Keratinocyte (primary cell): Measurements from ENCODE around the gene GOLGA7B. TPM values are rescaled to one million over a fixed set of nuclear protein-coding genes. Genes with fewer than 3 reads are reported as not detected.

ENCODE experiments used
- DNase-seq: peaks from one replicate; pipeline ENCODE4 v3.0.0-alpha.2; 2011; ENCODE audit warnings: low read depth, missing footprints, low spot score
- FAIRE-seq: peaks from 2 replicates; lab custom pipeline; 2011; peaks lifted over from hg19 to GRCh38; lab: Jason Lieb, UNC
- H2AFZ ChIP-seq: 2 replicates; pipeline ENCODE4 v1.6.0; 2012; ENCODE audit warnings: low read length, control low read depth, inconsistent platforms; ENCODE audit not compliant: control insufficient read depth
- H3K27ac ChIP-seq: 2 replicates; pipeline ENCODE4 v1.5.1; 2011; ENCODE audit warnings: low read length; ENCODE audit not compliant: control insufficient read depth, insufficient read depth
- H3K27me3 ChIP-seq: 3 replicates; pipeline ENCODE4 v1.6.0; 2011; ENCODE audit warnings: low read length; ENCODE audit not compliant: control insufficient read depth, insufficient read depth; ENCODE audit errors: extremely low read depth
- H3K36me3 ChIP-seq, 2 experiments: 2 replicates in 1 of 2; 3 replicates in 1 of 2; pipeline ENCODE4 v1.5.1; 2011; ENCODE audit warnings: low read length in 2 of 2, mild to moderate bottlenecking in 1 of 2; ENCODE audit not compliant: control insufficient read depth in 2 of 2, insufficient read depth in 2 of 2; ENCODE audit errors: extremely low read depth in 1 of 2
- H3K4me1 ChIP-seq: 3 replicates; pipeline ENCODE4 v1.5.1; 2011; ENCODE audit warnings: low read length; ENCODE audit not compliant: control insufficient read depth, insufficient read depth; ENCODE audit errors: extremely low read depth
- H3K4me2 ChIP-seq: 3 replicates; pipeline ENCODE4 v1.6.0; 2011; ENCODE audit warnings: low read depth, low read length; ENCODE audit not compliant: control insufficient read depth, insufficient read depth; ENCODE audit errors: extremely low read depth
- H3K4me3 ChIP-seq, 3 experiments: fragments of 200-600 bp in 1 of 3; sonication (generic) in 1 of 3; 2 replicates in 2 of 3; 3 replicates in 1 of 3; pipeline ENCODE4 v1.5.1; 2011 to 2016; ENCODE audit warnings: low read length in 3 of 3, mild to moderate bottlenecking in 3 of 3, control low read depth in 2 of 3, inconsistent platforms in 1 of 3, low read depth in 1 of 3, mixed read lengths in 1 of 3, mixed run types in 1 of 3, moderate library complexity in 1 of 3; ENCODE audit not compliant: control insufficient read depth in 2 of 3, insufficient read depth in 2 of 3; ENCODE audit errors: extremely low read depth in 1 of 3
- H3K79me2 ChIP-seq: 2 replicates; pipeline ENCODE4 v1.6.0; 2012; ENCODE audit warnings: low read length; ENCODE audit not compliant: control insufficient read depth, insufficient read depth
- H3K9ac ChIP-seq: 3 replicates; pipeline ENCODE4 v1.6.0; 2011; ENCODE audit warnings: low read length; ENCODE audit not compliant: control insufficient read depth, insufficient read depth; ENCODE audit errors: extremely low read depth
- H3K9me1 ChIP-seq: 3 replicates; pipeline ENCODE4 v1.6.0; 2011; ENCODE audit warnings: low read length; ENCODE audit not compliant: control insufficient read depth, insufficient read depth; ENCODE audit errors: extremely low read depth
- H3K9me3 ChIP-seq: 2 replicates; pipeline ENCODE4 v1.5.1; 2012; ENCODE audit warnings: low read depth, low read length; ENCODE audit not compliant: control insufficient read depth
- H4K20me1 ChIP-seq: 3 replicates; pipeline ENCODE4 v1.6.0; 2011; ENCODE audit warnings: low read length; ENCODE audit not compliant: control insufficient read depth, insufficient read depth; ENCODE audit errors: extremely low read depth
- CTCF ChIP-seq, 3 experiments: IDR thresholded peaks in 1 of 3; conservative IDR thresholded peaks in 1 of 3; optimal IDR thresholded peaks in 1 of 3; 2 replicates in 2 of 3; 3 replicates in 1 of 3; pipeline versions ENCODE3 to v1.5.1; 2011; ENCODE audit warnings: low read length in 3 of 3, mild to moderate bottlenecking in 3 of 3, moderate library complexity in 2 of 3, control low read depth in 1 of 3, inconsistent platforms in 1 of 3; ENCODE audit not compliant: insufficient read depth in 2 of 3; ENCODE audit errors: extremely low read depth in 1 of 3
- EZH2 ChIP-seq: IDR thresholded peaks from one replicate; pipeline ENCODE4 v1.6.1; 2012; ENCODE audit warnings: inconsistent platforms, mild to moderate bottlenecking, low read length, moderate library complexity
- dilution Hi-C: fragments of 300-500 bp; cut with MboI; formaldehyde crosslinking; loops from one replicate; pipeline ENCODE4 v1.7.0; 2020; ENCODE audit warnings: low sequenced_read_pairs; ENCODE audit not compliant: extremely low pct_ligation_motif_present
- polyA plus RNA-seq, 5 experiments: library from polyadenylated mRNA; depleted of rRNA in 3 of 5; stranded (reverse) in 3 of 5; stranded (forward) in 1 of 5; unstranded in 1 of 5; fragments of >200 nt; gene quantifications; 1 replicate in 1 of 5; 2 replicates in 3 of 5; 3 replicates in 1 of 5; pipeline versions ENCODE4 v1.2.1 to v1.2.3, GENCODE V29; 2011 to 2012; ENCODE audit warnings: missing spikeins in 2 of 5, low read depth in 1 of 5, low replicate concordance in 1 of 5

Gene GOLGA7B
- polyA plus RNA-seq, 1 donor (not counting 4 experiments of a cell fraction or from before 2014, with no cell fraction given) = 4.9 TPM

- no peak for DNase-seq
- peak overlapping the region; percentile 66 for H3K4me2 ChIP-seq
These were observed 27.4 kb upstream of the GOLGA7B start for GRCh38 chr10:97822261-97822687.

GRCh38 chr10:97823734-97824133 lies 25.9 kb upstream of the GOLGA7B start:
- no peak overlapping the region for H3K4me3 ChIP-seq
- dilution Hi-C loops = no loop called here
- no peaks in the 10 kb centered on the region for H4K20me1 ChIP-seq
- H3K27ac ChIP-seq = no peak overlapping the region
- FAIRE-seq (no peak), DNase-seq (no peak)
- TF ChIP-seq CTCF (optimal IDR thresholded peaks at IDR 0.05 in 1 of 3, IDR thresholded peaks at IDR 0.05 in 1 of 3, conservative IDR thresholded peaks at IDR 0.05 in 1 of 3; ENCODE audit: extremely low read depth in 1 of 3, insufficient read depth in 2 of 3, low read length in 3 of 3) = no peak
- no peak for TF ChIP-seq EZH2
- H3K9me3 ChIP-seq = no peaks in the 10 kb centered on the region
- no peak overlapping the region for H3K4me2 ChIP-seq
- H3K9me1 ChIP-seq = no peaks in the 10 kb centered on the region
- H3K4me1 ChIP-seq = peaks cover 26% of the 10 kb centered on the region
- no peaks in the 10 kb centered on the region for H3K79me2 ChIP-seq
- no peaks in the 10 kb centered on the region for H3K36me3 ChIP-seq
- no peaks in the 10 kb centered on the region for H3K27me3 ChIP-seq
- no peak overlapping the region for H3K9ac ChIP-seq
- H2AFZ ChIP-seq = no peak overlapping the region

More at GRCh38 chr10:97822261-97822687, 27.4 kb upstream of the GOLGA7B start:
- Histone ChIP-seq H3K4me3 (no peak overlapping the region), H2AFZ (no peak overlapping the region), H3K9me1 (no peaks in the 10 kb centered on the region), H3K27me3 (no peaks in the 10 kb centered on the region), H3K9me3 (no peaks in the 10 kb centered on the region), H3K27ac (no peak overlapping the region), H3K79me2 (no peaks in the 10 kb centered on the region), H3K4me1 (peaks cover 16% of the 10 kb centered on the region), H4K20me1 (no peaks in the 10 kb centered on the region), H3K36me3 (no peaks in the 10 kb centered on the region), H3K9ac (no peak overlapping the region)
- peak; percentile 78 for FAIRE-seq
- dilution Hi-C loops = no loop called here
- TF ChIP-seq EZH2 (no peak), CTCF (optimal IDR thresholded peaks at IDR 0.05 in 1 of 3, IDR thresholded peaks at IDR 0.05 in 1 of 3, conservative IDR thresholded peaks at IDR 0.05 in 1 of 3; ENCODE audit: extremely low read depth in 1 of 3, insufficient read depth in 2 of 3, low read length in 3 of 3) (no peak)
